Panc1 (cell line): ENCODE data around the gene FAM167B. TPM values are rescaled to one million over a fixed set of nuclear protein-coding genes. Genes with fewer than 3 reads are reported as not detected.
"Not testable (repeated sequence)": the region's sequence is repeated elsewhere in the genome, so short reads cannot be mapped to it uniquely, and the experiment has no call there.

Experiments
- ATAC-seq: fragments of 200-7000 bp; cut with Tn5 transposase; 2 replicates; pipeline ENCODE4 v1.9.1; 2020; ENCODE audit warnings: mild to moderate bottlenecking, moderate library complexity
- BruUV-seq: library from RNA; stranded (reverse); fragments of 400-500 nt; replicated peaks from 2 replicates; lab custom pipeline; 2021; lab: Mats Ljungman, UMichigan
- CTCF ChIA-PET: fragments of 300-600 bp; sonication (Branson Sonifier 250); formaldehyde crosslinking; loops from one replicate; lab custom pipeline; 2022; ENCODE audit warnings: antibody characterized with exemption; lab: Charles Lee
- POLR2A ChIA-PET: fragments of 300-600 bp; sonication (Branson Sonifier 250); formaldehyde crosslinking; loops from one replicate; lab custom pipeline; 2022; ENCODE audit warnings: antibody characterized with exemption; lab: Charles Lee
- DNase-seq: peaks from one replicate; pipeline ENCODE4 v3.0.0-alpha.2; 2010; ENCODE audit warnings: low read depth, low spot score
- H3K27ac ChIP-seq: 2 replicates; pipeline ENCODE4 v1.5.1; 2011; ENCODE audit warnings: mild to moderate bottlenecking, low read length, inconsistent platforms
- H3K27me3 ChIP-seq: fragments of 200-500 bp; sonication (Bioruptor generic); 2 replicates; pipeline ENCODE4 v1.6.0; 2014; ENCODE audit warnings: low read length, inconsistent platforms; ENCODE audit not compliant: control insufficient read depth, insufficient read depth
- H3K36me3 ChIP-seq: fragments of 200-500 bp; sonication (Bioruptor generic); 2 replicates; pipeline ENCODE4 v1.5.1; 2014; ENCODE audit warnings: inconsistent platforms, mild to moderate bottlenecking, low read length, moderate library complexity; ENCODE audit not compliant: control insufficient read depth, insufficient read depth
- H3K4me1 ChIP-seq: 2 replicates; pipeline ENCODE4 v1.5.1; 2011; ENCODE audit warnings: inconsistent platforms, mild to moderate bottlenecking, low read length, moderate library complexity; ENCODE audit not compliant: control insufficient read depth, insufficient read depth
- H3K4me3 ChIP-seq, 2 experiments: 2 replicates each; pipeline ENCODE4 v1.5.1; 2011 to 2012; ENCODE audit warnings: low read depth in 2 of 2, low read length in 2 of 2, mild to moderate bottlenecking in 2 of 2, inconsistent platforms in 1 of 2, moderate library complexity in 1 of 2
- H3K9me3 ChIP-seq: fragments of 200-500 bp; sonication (Bioruptor generic); 2 replicates; pipeline ENCODE4 v1.5.1; 2014; ENCODE audit warnings: low read depth, mild to moderate bottlenecking, inconsistent platforms, low read length, moderate library complexity; ENCODE audit not compliant: control insufficient read depth, insufficient read depth
- POLR2AphosphoS5 ChIP-seq: IDR thresholded peaks from 2 replicates; pipeline ENCODE4 v1.6.1; 2012; ENCODE audit warnings: mild to moderate bottlenecking, low read depth, low read length, moderate library complexity
- SIN3A ChIP-seq: IDR thresholded peaks from 2 replicates; pipeline ENCODE4 v1.6.1; 2012; ENCODE audit warnings: low read depth, mild to moderate bottlenecking, low read length, moderate library complexity, borderline replicate concordance; ENCODE audit not compliant: insufficient read depth
- TCF7L2 ChIP-seq: IDR thresholded peaks from 2 replicates; pipeline ENCODE4 v1.6.1; 2011; ENCODE audit warnings: mild to moderate bottlenecking, low read depth, low read length, inconsistent platforms
- in situ Hi-C: cut with HindIII; loops from 2 replicates; pipeline ENCODE4 v1.10.0; 2016; ENCODE audit warnings: low sequenced_read_pairs, low pct_unique_long_range_greater_than_20kb
- intact Hi-C: fragments of 100-400 bp; cut with micrococcal nuclease; formaldehyde crosslinking; loops from one replicate; pipeline ENCODE4 v1.10.0; 2022; ENCODE audit not compliant: unreplicated experiment
- total RNA-seq: library from RNA; stranded (reverse); gene quantifications from one replicate; pipeline ENCODE4 v1.2.1, GENCODE V29; 2021; ENCODE audit not compliant: unreplicated experiment
- TF ChIP-seq, protein P1 (sequence below), 2 experiments: IDR thresholded peaks; 2 replicates each; pipeline ENCODE4 v1.6.1; 2011 to 2012; ENCODE audit warnings: low read depth in 2 of 2, control low read depth in 1 of 2, low read length in 1 of 2, mild to moderate bottlenecking in 1 of 2, moderate library complexity in 1 of 2; ENCODE audit not compliant: insufficient read depth in 1 of 2
- TF ChIP-seq, protein P2 (sequence below): fragments of 450-650 bp; IDR thresholded peaks from 2 replicates; pipeline ENCODE4 v1.5.1; 2017; ENCODE audit warnings: mild to moderate bottlenecking

FAM167B gene
- total RNA-seq, 1 experiment from 2014 or later, result 1.9 TPM

DNA sequence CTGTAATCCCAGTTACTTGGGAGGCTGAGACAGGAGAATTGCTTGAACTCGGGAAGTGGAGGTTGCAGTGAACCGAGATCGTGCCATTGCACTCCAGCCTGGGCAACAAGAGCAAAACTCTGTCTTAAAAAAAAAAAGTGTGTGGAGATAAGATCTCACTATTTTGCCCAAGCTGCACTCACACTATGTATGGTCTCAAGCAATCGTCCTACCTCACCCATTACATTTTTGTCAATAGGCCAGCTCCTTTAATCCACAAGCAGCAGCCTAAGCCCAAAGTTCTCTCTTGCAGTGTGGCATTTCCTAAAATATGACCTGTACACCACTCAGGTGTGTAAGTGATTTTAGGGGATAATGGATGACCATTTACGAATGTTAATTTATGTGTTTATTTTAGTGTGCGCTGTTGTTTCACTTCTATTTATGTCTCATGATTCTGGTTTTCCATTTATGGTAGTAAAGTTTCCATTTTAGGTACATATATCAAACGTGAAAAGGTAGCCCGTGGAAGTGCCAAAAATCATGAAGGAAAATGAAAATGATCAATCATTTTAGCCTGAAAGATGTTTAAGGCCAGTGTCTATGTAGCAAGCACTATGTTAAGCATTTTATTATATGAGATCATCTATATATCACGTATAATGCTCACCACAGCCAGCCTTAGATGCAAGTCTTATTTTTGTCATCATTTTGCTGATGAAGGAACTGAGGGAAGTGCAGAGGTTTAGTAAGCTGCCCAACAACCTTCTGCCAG lies 9.6 kb downstream of the FAM167B start:
- DNase-seq (no peak), ATAC-seq (no peak)
- BruUV-seq, result no TSS peak
- Histone ChIP-seq H3K4me1 (no peaks in the 10 kb centered on the region), H3K9me3 (no peaks in the 10 kb centered on the region), H3K27me3 (no peaks in the 10 kb centered on the region), H3K4me3 (no peak overlapping the region), H3K36me3 (no peaks in the 10 kb centered on the region), H3K27ac (no peak overlapping the region)
- ChIA-PET POLR2A (interaction anchor here (0.5 kb wide), 1 partner anchor 25 kb away, joined by 4 read pairs; no protein-coding TSS in a partner anchor), CTCF (no interaction called here)
- intact Hi-C loops (no loop called here), in situ Hi-C loops (no loop called here)
- TF ChIP-seq, protein P1, sequence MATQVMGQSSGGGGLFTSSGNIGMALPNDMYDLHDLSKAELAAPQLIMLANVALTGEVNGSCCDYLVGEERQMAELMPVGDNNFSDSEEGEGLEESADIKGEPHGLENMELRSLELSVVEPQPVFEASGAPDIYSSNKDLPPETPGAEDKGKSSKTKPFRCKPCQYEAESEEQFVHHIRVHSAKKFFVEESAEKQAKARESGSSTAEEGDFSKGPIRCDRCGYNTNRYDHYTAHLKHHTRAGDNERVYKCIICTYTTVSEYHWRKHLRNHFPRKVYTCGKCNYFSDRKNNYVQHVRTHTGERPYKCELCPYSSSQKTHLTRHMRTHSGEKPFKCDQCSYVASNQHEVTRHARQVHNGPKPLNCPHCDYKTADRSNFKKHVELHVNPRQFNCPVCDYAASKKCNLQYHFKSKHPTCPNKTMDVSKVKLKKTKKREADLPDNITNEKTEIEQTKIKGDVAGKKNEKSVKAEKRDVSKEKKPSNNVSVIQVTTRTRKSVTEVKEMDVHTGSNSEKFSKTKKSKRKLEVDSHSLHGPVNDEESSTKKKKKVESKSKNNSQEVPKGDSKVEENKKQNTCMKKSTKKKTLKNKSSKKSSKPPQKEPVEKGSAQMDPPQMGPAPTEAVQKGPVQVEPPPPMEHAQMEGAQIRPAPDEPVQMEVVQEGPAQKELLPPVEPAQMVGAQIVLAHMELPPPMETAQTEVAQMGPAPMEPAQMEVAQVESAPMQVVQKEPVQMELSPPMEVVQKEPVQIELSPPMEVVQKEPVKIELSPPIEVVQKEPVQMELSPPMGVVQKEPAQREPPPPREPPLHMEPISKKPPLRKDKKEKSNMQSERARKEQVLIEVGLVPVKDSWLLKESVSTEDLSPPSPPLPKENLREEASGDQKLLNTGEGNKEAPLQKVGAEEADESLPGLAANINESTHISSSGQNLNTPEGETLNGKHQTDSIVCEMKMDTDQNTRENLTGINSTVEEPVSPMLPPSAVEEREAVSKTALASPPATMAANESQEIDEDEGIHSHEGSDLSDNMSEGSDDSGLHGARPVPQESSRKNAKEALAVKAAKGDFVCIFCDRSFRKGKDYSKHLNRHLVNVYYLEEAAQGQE (IDR thresholded peaks at IDR 0.05; ENCODE audit: insufficient read depth in 1 of 2, low read depth in 2 of 2, low read length in 1 of 2), result no peak
- TF ChIP-seq SIN3A, result no peak
- no peak for TF ChIP-seq TCF7L2
- TF ChIP-seq POLR2AphosphoS5, result no peak
- TF ChIP-seq, protein P2, sequence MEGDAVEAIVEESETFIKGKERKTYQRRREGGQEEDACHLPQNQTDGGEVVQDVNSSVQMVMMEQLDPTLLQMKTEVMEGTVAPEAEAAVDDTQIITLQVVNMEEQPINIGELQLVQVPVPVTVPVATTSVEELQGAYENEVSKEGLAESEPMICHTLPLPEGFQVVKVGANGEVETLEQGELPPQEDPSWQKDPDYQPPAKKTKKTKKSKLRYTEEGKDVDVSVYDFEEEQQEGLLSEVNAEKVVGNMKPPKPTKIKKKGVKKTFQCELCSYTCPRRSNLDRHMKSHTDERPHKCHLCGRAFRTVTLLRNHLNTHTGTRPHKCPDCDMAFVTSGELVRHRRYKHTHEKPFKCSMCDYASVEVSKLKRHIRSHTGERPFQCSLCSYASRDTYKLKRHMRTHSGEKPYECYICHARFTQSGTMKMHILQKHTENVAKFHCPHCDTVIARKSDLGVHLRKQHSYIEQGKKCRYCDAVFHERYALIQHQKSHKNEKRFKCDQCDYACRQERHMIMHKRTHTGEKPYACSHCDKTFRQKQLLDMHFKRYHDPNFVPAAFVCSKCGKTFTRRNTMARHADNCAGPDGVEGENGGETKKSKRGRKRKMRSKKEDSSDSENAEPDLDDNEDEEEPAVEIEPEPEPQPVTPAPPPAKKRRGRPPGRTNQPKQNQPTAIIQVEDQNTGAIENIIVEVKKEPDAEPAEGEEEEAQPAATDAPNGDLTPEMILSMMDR, result no peak

DNA sequence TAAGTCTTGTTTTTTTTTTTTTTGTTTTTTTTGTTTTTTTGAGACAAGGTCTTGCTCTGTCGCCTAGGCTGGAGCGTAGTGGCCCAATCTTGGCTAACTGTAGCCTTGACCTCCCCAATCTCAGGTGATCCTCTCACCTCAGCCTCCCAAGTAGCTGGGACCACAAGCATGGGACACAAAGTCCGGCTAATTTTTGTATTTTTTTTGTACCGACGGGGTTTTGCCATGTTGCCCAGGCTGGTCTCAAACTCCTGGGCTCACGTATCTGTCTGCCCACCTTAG lies 10.1 kb downstream of the FAM167B start:
- no peak for DNase-seq
- no peak overlapping the region for H3K27ac ChIP-seq
- H3K4me1 ChIP-seq, result no peaks in the 10 kb centered on the region
- intact Hi-C loops, result no loop called here
- H3K9me3 ChIP-seq, result no peaks in the 10 kb centered on the region
- no peak overlapping the region for H3K4me3 ChIP-seq
- no peak for ATAC-seq
- no TSS peak for BruUV-seq
- in situ Hi-C loops, result no loop called here
- no peaks in the 10 kb centered on the region for H3K27me3 ChIP-seq
- no peak for TF ChIP-seq POLR2AphosphoS5
- TF ChIP-seq SIN3A, result no peak
- TF ChIP-seq, protein P1 (IDR thresholded peaks at IDR 0.05; ENCODE audit: insufficient read depth in 1 of 2, low read depth in 2 of 2, low read length in 1 of 2), result no peak
- TF ChIP-seq TCF7L2, result no peak
- TF ChIP-seq, protein P2, result no peak
- POLR2A ChIA-PET, result interaction anchor here (0.5 kb wide), 1 partner anchor 26 kb away, joined by 4 read pairs; no protein-coding TSS in a partner anchor
- CTCF ChIA-PET, result no interaction called here
- no peaks in the 10 kb centered on the region for H3K36me3 ChIP-seq

DNA sequence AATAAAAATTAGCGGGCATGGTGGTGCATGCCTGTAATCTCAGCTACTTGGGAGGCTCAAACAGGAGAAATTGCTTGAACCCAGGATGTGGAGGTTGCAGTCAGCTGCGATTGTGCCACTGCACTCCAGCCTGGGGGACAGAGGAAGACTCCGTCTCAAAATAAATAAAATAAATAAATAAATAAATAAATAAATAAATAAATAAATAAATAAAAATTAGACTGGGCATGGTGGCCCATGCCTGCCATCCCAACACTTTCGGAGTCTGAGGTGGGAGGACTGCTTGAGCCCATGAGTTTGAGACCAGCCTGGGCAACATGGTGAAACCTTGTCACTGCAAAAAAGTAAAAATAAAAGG lies 16.2 kb downstream of the FAM167B start:
- CTCF ChIA-PET, intact Hi-C loops, ATAC-seq, H3K4me3 ChIP-seq, BruUV-seq, in situ Hi-C loops, H3K4me1 ChIP-seq, POLR2A ChIA-PET, H3K27me3 ChIP-seq, H3K27ac ChIP-seq, DNase-seq, H3K36me3 ChIP-seq, H3K9me3 ChIP-seq: not testable (repeated sequence)
